H1 (cell line): ENCODE data around the gene NDUFA6. TPM values are rescaled to one million over a fixed set of nuclear protein-coding genes. Genes with fewer than 3 reads are reported as not detected.

Source experiments
- CTCF ChIA-PET: fragments of 300-600 bp; sonication (Branson Sonifier 250); formaldehyde crosslinking; loops from one replicate; lab custom pipeline; 2021; ENCODE audit not compliant: partially characterized antibody; lab: Charles Lee
- POLR2A ChIA-PET: fragments of 300-600 bp; sonication (Branson Sonifier 250); formaldehyde crosslinking; loops from one replicate; lab custom pipeline; 2021; ENCODE audit warnings: inconsistent platforms; ENCODE audit not compliant: partially characterized antibody; lab: Charles Lee
- DNase-seq, 2 experiments: peaks; one replicate each; pipeline versions ENCODE4 v3.0.0 to v3.0.0-alpha.2; 2010 to 2022; ENCODE audit warnings: low spot score in 2 of 2, low read depth in 1 of 2, mixed read lengths in 1 of 2
- FAIRE-seq: peaks from 2 replicates; lab custom pipeline; 2011; peaks lifted over from hg19 to GRCh38; lab: Jason Lieb, UNC
- H2AFZ ChIP-seq: 2 replicates; pipeline ENCODE4 v1.8.1; 2012; ENCODE audit warnings: low read length, inconsistent platforms
- H2AK5ac ChIP-seq: 2 replicates; pipeline ENCODE4 v1.6.1; 2013; ENCODE audit warnings: low read depth, low read length
- H2BK120ac ChIP-seq: replicated peaks from 2 replicates; pipeline ENCODE3; 2013; ENCODE audit warnings: low read depth, low read length, inconsistent platforms
- H2BK12ac ChIP-seq: 2 replicates; pipeline ENCODE4 v1.6.1; 2013; ENCODE audit warnings: low read depth, low read length
- H2BK15ac ChIP-seq: 2 replicates; pipeline ENCODE4 v1.6.1; 2013; ENCODE audit warnings: low read length
- H2BK20ac ChIP-seq: 2 replicates; pipeline ENCODE4 v1.6.1; 2013; ENCODE audit warnings: low read length
- H2BK5ac ChIP-seq: 2 replicates; pipeline ENCODE4 v1.6.1; 2013; ENCODE audit warnings: low read depth, low read length
- H3K14ac ChIP-seq: 2 replicates; pipeline ENCODE4 v1.6.1; 2013; ENCODE audit warnings: inconsistent platforms; ENCODE audit not compliant: insufficient read length
- H3K18ac ChIP-seq: 2 replicates; pipeline ENCODE4 v1.6.1; 2013; ENCODE audit warnings: low read length; ENCODE audit errors: extremely low read depth
- H3K23ac ChIP-seq: 2 replicates; pipeline ENCODE4 v1.6.1; 2013; ENCODE audit warnings: inconsistent platforms; ENCODE audit not compliant: insufficient read length
- H3K23me2 ChIP-seq: 2 replicates; pipeline ENCODE4 v1.6.1; 2013; ENCODE audit warnings: low read depth, low read length
- H3K27ac ChIP-seq: 2 replicates; pipeline ENCODE4 v1.6.1; 2011; ENCODE audit warnings: low read depth, low read length, inconsistent platforms
- H3K27me3 ChIP-seq, 4 experiments: replicated peaks in 1 of 4; 1 replicate in 1 of 4; 2 replicates in 3 of 4; pipeline versions ENCODE4 v1.6.1 to v1.8.1; 2011 to 2013; ENCODE audit warnings: low read length in 3 of 4, mild to moderate bottlenecking in 3 of 4, inconsistent platforms in 2 of 4, mixed read lengths in 2 of 4, moderate library complexity in 1 of 4; ENCODE audit not compliant: control insufficient read depth in 3 of 4, insufficient read depth in 3 of 4; ENCODE audit errors: extremely low read depth in 1 of 4
- H3K36me3 ChIP-seq, 4 experiments: 2 replicates each; pipeline versions ENCODE4 v1.6.1 to v1.8.1; 2011 to 2013; ENCODE audit warnings: mild to moderate bottlenecking in 4 of 4, low read length in 3 of 4, moderate library complexity in 2 of 4, control low read depth in 1 of 4, inconsistent platforms in 1 of 4; ENCODE audit not compliant: insufficient read depth in 4 of 4, control insufficient read depth in 2 of 4
- H3K4ac ChIP-seq: replicated peaks from 2 replicates; pipeline ENCODE3; 2013; ENCODE audit warnings: low read length, low read depth, mixed read lengths, inconsistent platforms; ENCODE audit not compliant: insufficient read length
- H3K4me1 ChIP-seq, 4 experiments: replicated peaks in 1 of 4; 1 replicate in 1 of 4; 2 replicates in 3 of 4; pipeline versions ENCODE4 v1.6.1 to v1.8.1; 2011 to 2013; ENCODE audit warnings: low read length in 3 of 4, inconsistent platforms in 2 of 4, mixed read lengths in 1 of 4; ENCODE audit not compliant: insufficient read depth in 4 of 4, control insufficient read depth in 3 of 4
- H3K4me2 ChIP-seq, 2 experiments: 2 replicates each; pipeline versions ENCODE4 v1.6.1 to v1.8.1; 2011 to 2013; ENCODE audit warnings: low read depth in 2 of 2, low read length in 2 of 2, control low read depth in 1 of 2, inconsistent platforms in 1 of 2, mild to moderate bottlenecking in 1 of 2; ENCODE audit not compliant: insufficient read depth in 1 of 2
- H3K4me3 ChIP-seq, 4 experiments: fragments of 200-600, 300-600 bp in 1 of 4; sonication (generic), shearing (Covaris generic), sonication (Bioruptor Twin) in 1 of 4; 2 replicates each; pipeline versions ENCODE4 v1.5.1 to v1.8.1; 2011 to 2016; ENCODE audit warnings: low read length in 4 of 4, low read depth in 3 of 4, control low read depth in 2 of 4, inconsistent platforms in 2 of 4, mild to moderate bottlenecking in 2 of 4, mixed read lengths in 1 of 4, moderate library complexity in 1 of 4; ENCODE audit not compliant: insufficient read depth in 2 of 4; ENCODE audit errors: extremely low read depth in 1 of 4
- H3K56ac ChIP-seq: replicated peaks from 2 replicates; pipeline ENCODE3; 2013; ENCODE audit warnings: low read depth, mild to moderate bottlenecking, mixed read lengths, low read length, inconsistent platforms; ENCODE audit not compliant: insufficient read length
- H3K79me1 ChIP-seq: 2 replicates; pipeline ENCODE4 v1.6.1; 2013; ENCODE audit warnings: low read depth, low read length, control low read depth
- H3K79me2 ChIP-seq, 2 experiments: 2 replicates each; pipeline versions ENCODE4 v1.6.1 to v1.8.1; 2012 to 2013; ENCODE audit warnings: low read length in 2 of 2, mild to moderate bottlenecking in 2 of 2, inconsistent platforms in 1 of 2; ENCODE audit not compliant: insufficient read depth in 2 of 2, control insufficient read depth in 1 of 2
- H3K9ac ChIP-seq, 4 experiments: replicated peaks in 1 of 4; 1 replicate in 1 of 4; 2 replicates in 3 of 4; pipeline versions ENCODE4 v1.6.1 to v1.8.1; 2011 to 2013; ENCODE audit warnings: low read depth in 3 of 4, low read length in 3 of 4, control low read depth in 2 of 4, mild to moderate bottlenecking in 2 of 4, moderate library complexity in 2 of 4, inconsistent platforms in 1 of 4; ENCODE audit errors: extremely low read depth in 1 of 4
- H3K9me3 ChIP-seq, 2 experiments: 2 replicates each; pipeline versions ENCODE4 v1.6.1 to v1.8.1; 2012 to 2013; ENCODE audit warnings: mild to moderate bottlenecking in 2 of 2, moderate library complexity in 2 of 2, control low read depth in 1 of 2, inconsistent platforms in 1 of 2, low read depth in 1 of 2, low read length in 1 of 2, mixed read lengths in 1 of 2; ENCODE audit not compliant: insufficient read depth in 2 of 2
- H4K20me1 ChIP-seq, 2 experiments: replicated peaks in 1 of 2; 2 replicates each; pipeline versions ENCODE3 to v1.8.1; 2011 to 2013; ENCODE audit warnings: inconsistent platforms in 2 of 2, low read length in 2 of 2, mild to moderate bottlenecking in 1 of 2; ENCODE audit not compliant: insufficient read depth in 2 of 2, control insufficient read depth in 1 of 2
- H4K5ac ChIP-seq: 2 replicates; pipeline ENCODE4 v1.6.1; 2013; ENCODE audit warnings: low read length, low read depth, mixed read lengths, inconsistent platforms; ENCODE audit not compliant: insufficient read length
- H4K8ac ChIP-seq: 2 replicates; pipeline ENCODE4 v1.8.0; 2013; ENCODE audit warnings: mild to moderate bottlenecking, moderate library complexity, low read length, inconsistent platforms; ENCODE audit not compliant: insufficient read depth; ENCODE audit errors: extremely low read depth
- H4K91ac ChIP-seq: replicated peaks from 2 replicates; pipeline ENCODE3; 2013; ENCODE audit warnings: low read length, mixed read lengths, inconsistent platforms; ENCODE audit not compliant: insufficient read length
- EGR1 ChIP-seq: IDR thresholded peaks from 2 replicates; pipeline ENCODE4 v1.6.1; 2011; ENCODE audit warnings: low read depth, low read length, borderline replicate concordance
- GABPA ChIP-seq: IDR thresholded peaks from 2 replicates; pipeline ENCODE4 v1.6.1; 2011; ENCODE audit warnings: mild to moderate bottlenecking, low read length, moderate library complexity, borderline replicate concordance; ENCODE audit not compliant: insufficient read depth
- KDM4A ChIP-seq: IDR thresholded peaks from one replicate; pipeline ENCODE4 v1.7.1; 2012; ENCODE audit warnings: low read depth, mild to moderate bottlenecking, moderate library complexity, low read length, inconsistent platforms; ENCODE audit not compliant: severe bottlenecking
- POLR2AphosphoS5 ChIP-seq: IDR thresholded peaks from 2 replicates; pipeline ENCODE4 v1.6.1; 2011; ENCODE audit warnings: low read depth, low read length
- SIRT6 ChIP-seq: IDR thresholded peaks from one replicate; pipeline ENCODE4 v1.7.1; 2012; ENCODE audit warnings: low read length, inconsistent platforms
- SP4 ChIP-seq: IDR thresholded peaks from 2 replicates; pipeline ENCODE4 v1.6.1; 2012; ENCODE audit warnings: low read length, inconsistent platforms
- ZNF274 ChIP-seq: IDR thresholded peaks from 2 replicates; pipeline ENCODE4 v1.7.0; 2012; ENCODE audit warnings: low read length, borderline replicate concordance; ENCODE audit errors: extremely low read depth
- WGBS, 2 experiments: shearing (Covaris generic) in 1 of 2; methylation state at CpG; one replicate each; pipeline versions ENCODE4 v1.1.6 to v1.1.7; 2013 to 2015; ENCODE audit warnings: low lambda C conversion rate in 2 of 2, mixed read lengths in 2 of 2, inconsistent platforms in 1 of 2, low coverage in 1 of 2, missing lambda C conversion rate in 1 of 2; ENCODE audit not compliant: insufficient replicate concordance in 2 of 2, insufficient coverage in 1 of 2, insufficient read length in 1 of 2; ENCODE audit errors: extremely low coverage in 1 of 2, missing lambda C conversion rate in 1 of 2; 5-methylcytosine and 5-hydroxymethylcytosine counted together
- polyA plus RNA-seq, 7 experiments: library from polyadenylated mRNA; depleted of rRNA in 3 of 7; stranded (reverse) in 5 of 7; unstranded in 2 of 7; fragments of >200 nt in 5 of 7; fragments of 200-250 nt in 2 of 7; gene quantifications; 1 replicate in 5 of 7; 2 replicates in 1 of 7; 4 replicates in 1 of 7; pipeline versions ENCODE4 v1.2.1 to v1.2.3, GENCODE V29; 2011 to 2013; ENCODE audit warnings: missing spikeins in 2 of 7, mixed read lengths in 2 of 7
- total RNA-seq: library from RNA; stranded (reverse); fragmentation: NEBNext Ultra II Directional; extraction: Animal tissue kit (Norgen Biotek cat#: 25700); gene quantifications from 2 replicates; pipeline ENCODE4 v1.2.1, GENCODE V29; 2021
- TF ChIP-seq, protein P1 (sequence below): IDR thresholded peaks from 2 replicates; pipeline ENCODE4 v1.6.1; 2012; ENCODE audit warnings: inconsistent platforms

Gene NDUFA6
- total and polyA plus RNA-seq, 2 of the 8 experiments (the other 6 are each of a cell fraction or from before 2014, with no cell fraction given): 76.2 to 105 TPM

DNA sequence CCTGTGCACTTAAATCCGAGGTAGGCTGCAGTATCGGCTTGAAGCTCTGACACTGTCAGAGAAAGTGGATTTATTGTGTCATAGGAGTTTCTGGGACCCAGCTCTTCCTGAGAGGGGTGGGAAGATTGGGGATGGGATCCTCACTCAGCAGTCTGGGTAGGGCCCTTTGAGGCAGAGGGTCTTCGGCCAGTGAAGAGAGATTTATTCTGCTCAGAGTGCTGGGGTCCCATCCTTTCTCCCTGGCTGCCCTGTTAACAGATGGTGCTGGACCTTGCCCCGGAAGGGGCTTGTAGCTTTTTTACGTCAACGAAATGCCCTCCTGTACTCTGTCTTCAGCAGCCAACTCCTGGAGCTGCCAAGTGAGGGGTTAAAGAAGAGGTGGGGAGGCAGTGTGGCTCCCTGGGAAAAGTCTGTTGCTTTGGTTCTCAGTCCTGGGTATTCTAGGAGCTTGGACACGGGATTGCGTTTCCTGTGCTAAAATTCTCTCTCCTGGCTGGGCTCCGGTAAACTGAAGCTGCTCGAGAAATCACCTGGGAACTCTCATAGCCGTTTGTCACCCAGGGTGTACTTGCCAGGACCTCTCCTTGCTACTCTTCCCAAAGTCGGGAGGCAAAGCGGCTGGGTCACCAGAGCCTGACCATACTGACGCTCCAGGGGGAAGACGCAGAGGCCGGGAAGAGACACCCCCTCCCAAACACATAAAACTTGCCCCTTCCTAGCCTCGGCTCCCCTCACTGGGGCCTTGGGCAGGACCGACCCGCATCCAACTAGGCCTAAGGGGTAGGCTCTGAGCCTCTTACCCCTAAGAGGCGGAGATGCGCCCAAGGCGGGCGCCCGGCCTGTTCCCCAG lies 11.9 kb downstream of the NDUFA6 start:
- Histone ChIP-seq H4K91ac (no peak overlapping the region), H3K79me1 (peaks cover 3% of the 10 kb centered on the region; the same call in 1 of the 2 replicates), H3K4me2 (peak overlapping the region; percentile 82 to 86), H3K14ac (no peak overlapping the region), H4K20me1 (no peaks in the 10 kb centered on the region), H3K27me3 (peaks cover 0 to 4% (median 2%) of the 10 kb centered on the region in 4 experiments; a peak in 2 of 7 replicates), H2AK5ac (no peak overlapping the region), H3K23ac (no peak overlapping the region), H3K9ac (peak overlapping the region in 3 of 4 experiments; percentile 91 to 96 (median 92); a peak in 6 of 7 replicates), H3K23me2 (peaks cover 2% of the 10 kb centered on the region), H3K9me3 (no peaks in the 10 kb centered on the region), H3K56ac (no peak overlapping the region), H3K27ac (peak overlapping the region; percentile 90; the same call in 1 of the 2 replicates), H2BK12ac (no peak overlapping the region), H3K79me2 (peaks cover 0 to 9% of the 10 kb centered on the region in 2 experiments; a peak in 2 of 4 replicates), H3K4ac (no peak overlapping the region), H3K4me3 (peak overlapping the region; percentile 65 to 87 (median 78)), H3K36me3 (peaks cover under 1 to 7% (median 2%) of the 10 kb centered on the region in 4 experiments; a peak in 2 of 8 replicates), H4K5ac (peak overlapping the region; percentile 30), H3K4me1 (peaks cover 2 to 7% (median 5%) of the 10 kb centered on the region in 4 experiments), H2BK15ac (no peak overlapping the region), H2AFZ (no peak overlapping the region), H2BK5ac (no peak overlapping the region), H4K8ac (peak overlapping the region; percentile 90), H2BK120ac (no peak overlapping the region), H2BK20ac (no peak overlapping the region), H3K18ac (0 out of 2 replicates have a peak overlapping the region, but pooled peaks have one; percentile 1)
- no peak for FAIRE-seq
- DNase-seq: no peak
- WGBS, 2 experiments: 66% methylated on average over 24 of the region's 24 CpGs; no CpG with 5 or more reads in 1 of the 2 experiments
- ChIA-PET POLR2A (interaction anchor here (0.7 to 8.9 kb wide), 7 partner anchors 8 to 132 kb away, joined by 3 to 94 read pairs (median 3); partner anchors contain the start of genes NAGA and NDUFA6), CTCF (interaction anchor here (0.6 to 2.2 kb wide), 7 partner anchors 9 to 128 kb away, joined by 3 to 10 read pairs (median 3); partner anchors contain the start of gene NDUFA6)
- TF ChIP-seq SP4 (no peak), GABPA (no peak), ZNF274 (no peak), KDM4A (no peak), SIRT6 (no peak), POLR2AphosphoS5 (no peak), EGR1 (no peak)
- TF ChIP-seq, protein P1, sequence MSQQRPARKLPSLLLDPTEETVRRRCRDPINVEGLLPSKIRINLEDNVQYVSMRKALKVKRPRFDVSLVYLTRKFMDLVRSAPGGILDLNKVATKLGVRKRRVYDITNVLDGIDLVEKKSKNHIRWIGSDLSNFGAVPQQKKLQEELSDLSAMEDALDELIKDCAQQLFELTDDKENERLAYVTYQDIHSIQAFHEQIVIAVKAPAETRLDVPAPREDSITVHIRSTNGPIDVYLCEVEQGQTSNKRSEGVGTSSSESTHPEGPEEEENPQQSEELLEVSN: no peak
